BLaER1 treated with 17β-estradiol and CSF1 and Interleukin-3, amounts not matched to agents 10 nM and 100 nM (cell line): ENCODE data around the gene POLR2L.

Source experiments
- H3K27ac ChIP-seq, 11 experiments: shearing (Covaris generic); formaldehyde crosslinking; 2 replicates each; pipeline ENCODE4 v1.8.1; 2022
- H3K27me3 ChIP-seq, 11 experiments: shearing (Covaris generic); formaldehyde crosslinking; 2 replicates each; pipeline ENCODE4 v1.8.1; 2022
- H3K36me3 ChIP-seq, 11 experiments: shearing (Covaris generic); formaldehyde crosslinking; 2 replicates each; pipeline ENCODE4 v1.8.1; 2022
- H3K4me1 ChIP-seq, 10 experiments: shearing (Covaris generic); formaldehyde crosslinking; 2 replicates each; pipeline ENCODE4 v1.8.1; 2022
- H3K4me2 ChIP-seq, 11 experiments: shearing (Covaris generic); formaldehyde crosslinking; 2 replicates each; pipeline ENCODE4 v1.8.1; 2022
- H3K4me3 ChIP-seq, 10 experiments: shearing (Covaris generic); formaldehyde crosslinking; 2 replicates each; pipeline ENCODE4 v1.8.1; 2022
- H3K9ac ChIP-seq, 11 experiments: shearing (Covaris generic); formaldehyde crosslinking; 2 replicates each; pipeline ENCODE4 v1.8.1; 2022
- H3K9me3 ChIP-seq, 11 experiments: shearing (Covaris generic); formaldehyde crosslinking; replicated peaks in 1 of 11; 2 replicates each; pipeline ENCODE4 v1.8.1; 2022
- H4K20me1 ChIP-seq, 11 experiments: shearing (Covaris generic); formaldehyde crosslinking; 2 replicates each; pipeline ENCODE4 v1.8.1; 2022
- Cebpa-rat ChIP-seq, 11 experiments: shearing (Covaris generic); IDR thresholded peaks; 2 replicates each; pipeline ENCODE4 v1.8.1; 2022

The POLR2L gene

GRCh38 chr11:843086-843734 is 881 bp upstream of the POLR2L start:
- Histone ChIP-seq H3K27me3 (peaks cover 0 to 5% (median 0%) of the 10 kb centered on the region in 11 experiments; a peak in 2 of 22 replicates), H3K36me3 (peaks cover 26 to 32% (median 30%) of the 10 kb centered on the region in 11 experiments), H3K4me2 (peak overlapping the region; percentile 85 to 99 (median 98)), H3K4me3 (peak overlapping the region; percentile 87 to 100 (median 96)), H3K9me3 (no peaks in the 10 kb centered on the region), H3K4me1 (peaks cover 56 to 69% (median 60%) of the 10 kb centered on the region in 10 experiments), H3K27ac (peak overlapping the region; percentile 90 to 100 (median 99)), H4K20me1 (peaks cover 62 to 75% (median 71%) of the 10 kb centered on the region in 11 experiments), H3K9ac (peak overlapping the region; percentile 98 to 100 (median 99))
- TF ChIP-seq Cebpa-rat (IDR thresholded peaks at IDR 0.05) = no peak

GRCh38 chr11:841981-842369 is 354 bp downstream of the POLR2L start:
- Histone ChIP-seq H3K27me3 (no peaks in the 10 kb centered on the region), H3K27ac (peak overlapping the region; percentile 98 to 100 (median 99)), H3K4me2 (peak overlapping the region; percentile 85 to 99 (median 98)), H3K36me3 (peaks cover 37 to 44% (median 42%) of the 10 kb centered on the region in 11 experiments), H3K4me1 (peaks cover 49 to 70% (median 54%) of the 10 kb centered on the region in 10 experiments), H3K9ac (peak overlapping the region; percentile 98 to 100 (median 99)), H3K9me3 (no peaks in the 10 kb centered on the region), H3K4me3 (peak overlapping the region; percentile 87 to 100 (median 96)), H4K20me1 (peaks cover 68 to 77% (median 73%) of the 10 kb centered on the region in 11 experiments)
- no peak for TF ChIP-seq Cebpa-rat (IDR thresholded peaks at IDR 0.05)

- peak overlapping the region; percentile 98 to 100 (median 99); a peak in 20 of 22 replicates for H3K9ac ChIP-seq
- H3K4me3 ChIP-seq = peak overlapping the region in 6 of 10 experiments; percentile 89 to 99 (median 94); a peak in 6 of 20 replicates
- peaks cover 36 to 61% (median 40%) of the 10 kb centered on the region in 10 experiments for H3K4me1 ChIP-seq
- peaks cover 64 to 75% (median 69%) of the 10 kb centered on the region in 11 experiments for H4K20me1 ChIP-seq
- H3K4me2 ChIP-seq = peak overlapping the region; percentile 85 to 99 (median 98); a peak in 20 of 22 replicates
- H3K36me3 ChIP-seq = peaks cover 46 to 53% (median 52%) of the 10 kb centered on the region in 11 experiments
- H3K9me3 ChIP-seq = no peaks in the 10 kb centered on the region
- no peak for TF ChIP-seq Cebpa-rat (IDR thresholded peaks at IDR 0.05)
- H3K27me3 ChIP-seq = peaks cover 0 to 3% (median 0%) of the 10 kb centered on the region in 11 experiments; a peak in 3 of 22 replicates
- no peak overlapping the region for H3K27ac ChIP-seq
Observed at GRCh38 chr11:839875-840617, 2.3 kb downstream of the POLR2L start.

DNA sequence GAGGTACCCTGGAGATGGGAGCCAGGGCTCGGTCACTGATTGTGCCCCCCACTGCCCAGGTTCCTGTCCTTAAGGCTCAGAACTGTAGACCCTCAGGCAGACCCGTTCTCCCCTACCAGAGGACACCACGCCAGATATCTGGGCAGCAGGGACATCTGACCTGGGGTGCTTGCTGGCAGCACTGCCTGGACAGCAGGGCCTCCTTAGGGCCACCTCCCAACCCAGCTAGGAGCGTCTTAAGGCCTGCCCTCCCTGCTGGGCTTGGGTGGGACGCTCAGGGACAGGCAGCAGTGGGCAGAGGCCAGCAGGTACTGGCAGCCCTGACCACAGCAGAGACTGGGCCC is 3.1 kb downstream of the POLR2L start:
- H4K20me1 ChIP-seq = peaks cover 69 to 80% (median 74%) of the 10 kb centered on the region in 11 experiments
- peaks cover 36 to 61% (median 42%) of the 10 kb centered on the region in 10 experiments for H3K4me1 ChIP-seq
- H3K27me3 ChIP-seq = peaks cover 0 to 11% (median 6%) of the 10 kb centered on the region in 11 experiments; a peak in 7 of 22 replicates
- H3K27ac ChIP-seq = no peak overlapping the region
- TF ChIP-seq Cebpa-rat (IDR thresholded peaks at IDR 0.05) = no peak
- peak overlapping the region in 4 of 11 experiments; percentile 13 to 31 (median 27); a peak in 3 of 22 replicates for H3K9ac ChIP-seq
- no peak overlapping the region for H3K4me2 ChIP-seq
- H3K36me3 ChIP-seq = peaks cover 46 to 53% (median 52%) of the 10 kb centered on the region in 11 experiments
- H3K9me3 ChIP-seq = no peaks in the 10 kb centered on the region
- H3K4me3 ChIP-seq = no peak overlapping the region

DNA sequence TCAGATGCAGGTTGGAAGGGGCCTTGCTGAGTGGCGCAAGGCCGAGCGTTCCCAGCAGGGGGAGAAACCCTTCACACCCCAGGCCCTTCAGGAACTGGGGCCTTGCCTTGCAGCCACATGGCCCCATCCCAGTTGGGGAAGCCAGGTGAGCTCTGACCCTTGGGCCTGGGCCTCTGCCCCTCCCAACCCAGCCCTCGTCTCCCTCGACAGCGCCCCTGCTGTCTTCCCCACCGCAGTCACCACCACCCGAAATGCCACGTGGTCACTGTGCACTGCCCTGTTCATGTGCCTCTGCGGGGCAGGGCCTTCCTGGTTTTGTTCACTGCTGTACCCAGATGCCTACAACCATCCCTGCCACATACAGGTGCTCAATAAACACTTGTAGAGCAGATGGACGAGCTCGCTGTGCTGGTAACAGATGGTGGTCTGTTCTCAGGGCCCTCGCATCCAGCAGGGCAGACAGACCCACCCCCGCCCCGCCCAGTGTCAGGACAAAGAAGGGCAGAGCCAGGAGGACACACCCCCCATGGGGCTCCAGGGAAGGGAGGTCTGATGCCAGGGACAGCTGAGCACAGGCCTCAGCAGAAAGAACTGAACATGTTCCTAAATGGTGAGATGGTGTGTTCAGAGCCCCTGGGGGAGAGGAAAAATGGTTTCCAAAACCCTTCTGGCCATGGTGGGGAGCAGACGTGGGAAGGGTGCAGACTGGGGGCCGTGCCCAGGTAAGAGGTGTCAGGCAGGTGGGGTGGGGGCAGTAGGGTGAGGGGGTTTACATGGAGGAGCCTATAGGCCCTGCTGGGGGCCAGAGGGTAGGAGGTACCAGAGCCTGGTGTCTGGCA is 3.7 kb downstream of the POLR2L start:
- Histone ChIP-seq H3K27me3 (peaks cover 0 to 16% (median 7%) of the 10 kb centered on the region in 11 experiments; a peak in 7 of 22 replicates), H3K9ac (peak overlapping the region in 3 of 11 experiments; percentile 13 to 29 (median 25); a peak in 3 of 22 replicates), H4K20me1 (peaks cover 74 to 86% (median 80%) of the 10 kb centered on the region in 11 experiments), H3K36me3 (peaks cover 46 to 53% (median 52%) of the 10 kb centered on the region in 11 experiments), H3K9me3 (no peaks in the 10 kb centered on the region), H3K4me2 (no peak overlapping the region), H3K4me3 (no peak overlapping the region), H3K27ac (no peak overlapping the region), H3K4me1 (peaks cover 36 to 61% (median 44%) of the 10 kb centered on the region in 10 experiments)
- TF ChIP-seq Cebpa-rat (IDR thresholded peaks at IDR 0.05) = no peak

- Histone ChIP-seq H3K4me2 (no peak overlapping the region), H3K27me3 (peaks cover 0 to 21% (median 7%) of the 10 kb centered on the region in 11 experiments; a peak in 9 of 22 replicates), H3K4me3 (no peak overlapping the region), H4K20me1 (peaks cover 74 to 91% (median 85%) of the 10 kb centered on the region in 11 experiments), H3K9me3 (no peaks in the 10 kb centered on the region), H3K9ac (0 out of 22 replicates have a peak overlapping the region, but pooled peaks of 1 of the 11 experiments have one; percentile 11), H3K36me3 (peaks cover 46 to 53% (median 52%) of the 10 kb centered on the region in 11 experiments), H3K4me1 (peaks cover 35 to 60% (median 42%) of the 10 kb centered on the region in 10 experiments), H3K27ac (no peak overlapping the region)
- no peak for TF ChIP-seq Cebpa-rat (IDR thresholded peaks at IDR 0.05)
Observed at GRCh38 chr11:837990-838307, 4.4 kb downstream of the POLR2L start.

DNA sequence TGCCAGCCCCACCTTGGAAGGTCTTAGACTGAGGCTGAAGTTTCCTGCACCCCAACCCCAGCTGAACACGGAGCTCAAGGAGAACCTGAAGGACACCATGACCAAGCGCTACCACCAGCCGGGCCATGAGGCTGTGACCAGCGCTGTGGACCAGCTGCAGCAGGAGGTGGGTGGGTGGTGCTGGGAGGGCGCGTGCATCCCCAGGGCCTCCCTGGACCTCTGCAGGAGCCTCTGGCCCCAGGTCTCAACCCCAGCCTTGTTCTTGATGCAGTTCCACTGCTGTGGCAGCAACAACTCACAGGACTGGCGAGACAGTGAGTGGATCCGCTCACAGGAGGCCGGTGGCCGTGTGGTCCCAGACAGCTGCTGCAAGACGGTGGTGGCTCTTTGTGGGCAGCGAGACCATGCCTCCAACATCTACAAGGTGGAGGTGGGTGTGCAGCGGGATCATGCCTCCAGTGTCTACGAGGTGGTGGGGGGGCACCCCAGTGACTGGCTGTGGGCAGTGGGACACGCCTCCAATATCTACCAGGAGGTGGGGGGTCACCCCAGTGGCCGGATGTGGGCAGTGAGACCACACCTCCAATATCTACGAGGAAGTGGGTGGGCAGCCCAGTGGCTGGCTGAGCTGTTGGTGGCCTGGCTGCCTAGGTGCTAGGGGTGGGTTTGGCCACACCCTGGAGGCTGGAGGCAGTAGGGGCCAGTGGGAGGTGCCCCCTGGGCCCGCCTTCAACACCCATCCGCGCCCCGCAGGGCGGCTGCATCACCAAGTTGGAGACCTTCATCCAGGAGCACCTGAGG is 4.9 kb downstream of the POLR2L start:
- H3K9me3 ChIP-seq = no peaks in the 10 kb centered on the region
- 0 out of 22 replicates have a peak overlapping the region, but pooled peaks of 1 of the 11 experiments have one; percentile 11 for H3K9ac ChIP-seq
- H3K27ac ChIP-seq = no peak overlapping the region
- H3K4me3 ChIP-seq = no peak overlapping the region
- peaks cover 46 to 53% (median 52%) of the 10 kb centered on the region in 11 experiments for H3K36me3 ChIP-seq
- H3K27me3 ChIP-seq = peaks cover 2 to 24% (median 10%) of the 10 kb centered on the region in 11 experiments
- H4K20me1 ChIP-seq = peaks cover 74 to 92% (median 86%) of the 10 kb centered on the region in 11 experiments
- no peak for TF ChIP-seq Cebpa-rat (IDR thresholded peaks at IDR 0.05)
- no peak overlapping the region for H3K4me2 ChIP-seq
- peaks cover 37 to 62% (median 44%) of the 10 kb centered on the region in 10 experiments for H3K4me1 ChIP-seq
